KMS-11 (cell line): Measurements from ENCODE around the gene GNAZ.

Experiments used
- H2AFZ ChIP-seq: fragments of 200-600 bp; sonication (generic); 2 replicates; pipeline ENCODE4 v1.6.1; 2016; ENCODE audit warnings: antibody characterized with exemption, mixed run types, low read depth
- H3K27ac ChIP-seq: fragments of 200-600 bp; sonication (generic); 2 replicates; pipeline ENCODE4 v1.6.1; 2016; ENCODE audit warnings: mild to moderate bottlenecking, mixed run types
- H3K27me3 ChIP-seq: fragments of 200-600 bp; sonication (generic); 2 replicates; pipeline ENCODE4 v1.6.1; 2017; ENCODE audit warnings: mild to moderate bottlenecking, low read depth, mixed run types, moderate library complexity; ENCODE audit not compliant: insufficient read depth
- H3K36me3 ChIP-seq: fragments of 200-600 bp; sonication (generic); 2 replicates; pipeline ENCODE4 v1.6.1; 2017; ENCODE audit warnings: mild to moderate bottlenecking, mixed run types; ENCODE audit not compliant: insufficient read depth
- H3K4me1 ChIP-seq: fragments of 200-600 bp; sonication (generic); 2 replicates; pipeline ENCODE4 v1.6.1; 2016; ENCODE audit warnings: mild to moderate bottlenecking, low read depth, mixed run types; ENCODE audit not compliant: poor library complexity, severe bottlenecking
- H3K4me2 ChIP-seq: fragments of 200-600 bp; sonication (generic); 2 replicates; pipeline ENCODE4 v1.7.0; 2016; ENCODE audit warnings: mild to moderate bottlenecking, mixed run types
- H3K4me3 ChIP-seq: fragments of 200-600 bp; sonication (generic); IDR thresholded peaks from 2 replicates; pipeline ENCODE4 v1.6.1; 2017; ENCODE audit warnings: low read depth, low read length, mixed read lengths; ENCODE audit not compliant: insufficient read depth
- H3K79me2 ChIP-seq: fragments of 200-600 bp; sonication (generic); 2 replicates; pipeline ENCODE4 v1.6.1; 2016; ENCODE audit warnings: low read depth, mixed run types; ENCODE audit not compliant: insufficient read depth
- H3K9ac ChIP-seq: fragments of 200-600 bp; sonication (generic); 2 replicates; pipeline ENCODE4 v1.6.1; 2016; ENCODE audit warnings: mild to moderate bottlenecking, mixed run types
- H4K20me1 ChIP-seq: fragments of 200-600 bp; sonication (generic); 2 replicates; pipeline ENCODE4 v1.6.1; 2016; ENCODE audit warnings: mild to moderate bottlenecking, mixed run types; ENCODE audit not compliant: insufficient read depth
- CTCF ChIP-seq: fragments of 200-600 bp; sonication (generic); conservative IDR thresholded peaks from 2 replicates; pipeline ENCODE4 v1.6.1; 2017; ENCODE audit warnings: low read depth, mild to moderate bottlenecking, antibody characterized with exemption, low read length, moderate library complexity, mixed read lengths

The GNAZ gene

GRCh38 chr22:23103199-23103954, 33.1 kb downstream of the GNAZ start:
- Histone ChIP-seq H3K4me3 (no peak overlapping the region), H3K79me2 (no peaks in the 10 kb centered on the region), H3K4me2 (no peak overlapping the region), H3K9ac (no peak overlapping the region), H3K27ac (no peak overlapping the region), H2AFZ (no peak overlapping the region), H3K36me3 (no peaks in the 10 kb centered on the region), H3K27me3 (no peaks in the 10 kb centered on the region), H3K4me1 (no peaks in the 10 kb centered on the region), H4K20me1 (no peaks in the 10 kb centered on the region)
- no peak for TF ChIP-seq CTCF

GRCh38 chr22:23104187-23104971, 34.1 kb downstream of the GNAZ start:
- H3K79me2 ChIP-seq, result no peaks in the 10 kb centered on the region
- TF ChIP-seq CTCF, result no peak
- H3K27ac ChIP-seq, result no peak overlapping the region
- H3K4me3 ChIP-seq, result no peak overlapping the region
- no peaks in the 10 kb centered on the region for H3K36me3 ChIP-seq
- H3K4me1 ChIP-seq, result no peaks in the 10 kb centered on the region
- H4K20me1 ChIP-seq, result no peaks in the 10 kb centered on the region
- H3K27me3 ChIP-seq, result no peaks in the 10 kb centered on the region
- H3K4me2 ChIP-seq, result no peak overlapping the region
- H3K9ac ChIP-seq, result no peak overlapping the region
- H2AFZ ChIP-seq, result no peak overlapping the region

- Histone ChIP-seq H3K9ac (no peak overlapping the region), H3K27me3 (no peaks in the 10 kb centered on the region), H3K27ac (no peak overlapping the region), H4K20me1 (no peaks in the 10 kb centered on the region), H3K4me2 (no peak overlapping the region), H2AFZ (no peak overlapping the region), H3K4me3 (no peak overlapping the region), H3K79me2 (no peaks in the 10 kb centered on the region), H3K36me3 (no peaks in the 10 kb centered on the region), H3K4me1 (no peaks in the 10 kb centered on the region)
- TF ChIP-seq CTCF, result no peak
These were observed 35.0 kb downstream of the GNAZ start for GRCh38 chr22:23105304-23105703.

- Histone ChIP-seq H2AFZ (no peak overlapping the region), H3K9ac (no peak overlapping the region), H3K4me2 (no peak overlapping the region), H3K4me1 (no peaks in the 10 kb centered on the region), H3K27me3 (no peaks in the 10 kb centered on the region), H3K36me3 (no peaks in the 10 kb centered on the region), H3K27ac (no peak overlapping the region), H3K79me2 (no peaks in the 10 kb centered on the region), H4K20me1 (no peaks in the 10 kb centered on the region), H3K4me3 (no peak overlapping the region)
- no peak for TF ChIP-seq CTCF
These were observed 35.6 kb downstream of the GNAZ start for GRCh38 chr22:23105919-23106318.
